OCI-LY3 (cell line): ENCODE results near the gene SIK3.

ENCODE experiments used
- EZH2phosphoT487 ChIP-seq: fragments of 200-600 bp; shearing (Covaris generic); IDR thresholded peaks from 2 replicates; pipeline ENCODE4 v1.6.1; 2018; ENCODE audit warnings: antibody characterized with exemption, mixed run types, low read depth
- TF ChIP-seq, protein P1 (sequence below): fragments of 200-600, 300-600 bp; sonication (generic); IDR thresholded peaks from 2 replicates; pipeline ENCODE4 v1.5.1; 2014; ENCODE audit warnings: antibody characterized with exemption, low read length, low read depth

DNA sequence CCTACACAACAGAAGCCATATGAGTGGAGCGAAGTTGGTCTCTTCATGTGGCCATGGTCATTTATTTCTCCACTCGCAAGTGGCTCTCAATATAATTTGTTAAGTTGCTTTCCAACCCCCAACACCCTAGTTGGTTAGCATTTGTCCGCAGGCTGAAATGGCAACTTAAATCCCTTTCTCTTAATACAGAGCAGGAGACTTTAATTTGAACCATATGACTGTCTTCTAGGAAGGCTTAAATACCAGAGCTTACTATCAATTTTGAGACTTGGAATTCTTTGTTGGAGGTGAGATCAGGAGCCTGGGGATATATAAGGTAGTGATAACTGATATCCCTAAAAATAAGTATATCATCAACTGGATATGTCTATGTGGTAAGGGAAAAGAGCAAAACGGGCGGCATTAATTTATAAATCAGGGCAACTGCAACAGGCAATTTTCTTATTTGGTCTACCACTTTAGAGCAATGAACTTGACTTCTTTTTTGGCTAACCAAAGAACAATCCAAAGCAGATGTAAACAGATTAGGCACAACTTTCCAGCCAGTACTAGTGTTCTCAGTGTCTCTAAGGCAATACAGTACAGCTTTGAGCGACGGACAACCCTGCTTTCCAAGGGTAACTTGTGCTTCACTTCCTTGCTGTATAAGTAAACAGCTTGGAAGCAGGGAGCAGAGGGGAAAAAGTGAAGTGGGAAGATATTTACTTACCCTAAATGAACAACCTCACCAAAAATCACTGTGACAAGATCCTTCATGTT lies 186.1 kb downstream of the SIK3 start:
- TF ChIP-seq, protein P1, sequence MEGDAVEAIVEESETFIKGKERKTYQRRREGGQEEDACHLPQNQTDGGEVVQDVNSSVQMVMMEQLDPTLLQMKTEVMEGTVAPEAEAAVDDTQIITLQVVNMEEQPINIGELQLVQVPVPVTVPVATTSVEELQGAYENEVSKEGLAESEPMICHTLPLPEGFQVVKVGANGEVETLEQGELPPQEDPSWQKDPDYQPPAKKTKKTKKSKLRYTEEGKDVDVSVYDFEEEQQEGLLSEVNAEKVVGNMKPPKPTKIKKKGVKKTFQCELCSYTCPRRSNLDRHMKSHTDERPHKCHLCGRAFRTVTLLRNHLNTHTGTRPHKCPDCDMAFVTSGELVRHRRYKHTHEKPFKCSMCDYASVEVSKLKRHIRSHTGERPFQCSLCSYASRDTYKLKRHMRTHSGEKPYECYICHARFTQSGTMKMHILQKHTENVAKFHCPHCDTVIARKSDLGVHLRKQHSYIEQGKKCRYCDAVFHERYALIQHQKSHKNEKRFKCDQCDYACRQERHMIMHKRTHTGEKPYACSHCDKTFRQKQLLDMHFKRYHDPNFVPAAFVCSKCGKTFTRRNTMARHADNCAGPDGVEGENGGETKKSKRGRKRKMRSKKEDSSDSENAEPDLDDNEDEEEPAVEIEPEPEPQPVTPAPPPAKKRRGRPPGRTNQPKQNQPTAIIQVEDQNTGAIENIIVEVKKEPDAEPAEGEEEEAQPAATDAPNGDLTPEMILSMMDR: no peak
- TF ChIP-seq EZH2phosphoT487: no peak
